ENCODE data around the gene N4BP2.

DNA sequence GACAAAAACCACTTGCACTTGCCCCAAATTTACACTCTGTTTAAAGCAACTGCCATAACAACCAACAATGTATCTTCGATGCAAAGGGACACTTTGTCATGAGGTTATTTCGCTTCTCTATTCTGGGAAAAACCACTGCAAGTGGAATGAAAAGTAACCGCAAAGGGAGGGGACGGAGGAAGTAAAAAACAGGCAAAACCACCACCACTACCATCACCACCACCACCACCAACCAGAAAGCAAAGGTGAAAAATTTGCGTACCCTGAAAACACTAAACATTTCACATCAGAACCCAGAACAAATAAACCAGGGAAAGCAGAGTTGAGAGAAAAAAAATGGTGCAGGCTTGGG lies 1.2 kb upstream of the N4BP2 start:
- TF ChIP-seq, protein P1, sequence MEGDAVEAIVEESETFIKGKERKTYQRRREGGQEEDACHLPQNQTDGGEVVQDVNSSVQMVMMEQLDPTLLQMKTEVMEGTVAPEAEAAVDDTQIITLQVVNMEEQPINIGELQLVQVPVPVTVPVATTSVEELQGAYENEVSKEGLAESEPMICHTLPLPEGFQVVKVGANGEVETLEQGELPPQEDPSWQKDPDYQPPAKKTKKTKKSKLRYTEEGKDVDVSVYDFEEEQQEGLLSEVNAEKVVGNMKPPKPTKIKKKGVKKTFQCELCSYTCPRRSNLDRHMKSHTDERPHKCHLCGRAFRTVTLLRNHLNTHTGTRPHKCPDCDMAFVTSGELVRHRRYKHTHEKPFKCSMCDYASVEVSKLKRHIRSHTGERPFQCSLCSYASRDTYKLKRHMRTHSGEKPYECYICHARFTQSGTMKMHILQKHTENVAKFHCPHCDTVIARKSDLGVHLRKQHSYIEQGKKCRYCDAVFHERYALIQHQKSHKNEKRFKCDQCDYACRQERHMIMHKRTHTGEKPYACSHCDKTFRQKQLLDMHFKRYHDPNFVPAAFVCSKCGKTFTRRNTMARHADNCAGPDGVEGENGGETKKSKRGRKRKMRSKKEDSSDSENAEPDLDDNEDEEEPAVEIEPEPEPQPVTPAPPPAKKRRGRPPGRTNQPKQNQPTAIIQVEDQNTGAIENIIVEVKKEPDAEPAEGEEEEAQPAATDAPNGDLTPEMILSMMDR (IDR thresholded peaks at IDR 0.05), result no peak
- TF ChIP-seq POLR2AphosphoS5 (IDR thresholded peaks at IDR 0.05), result no peak
- TF ChIP-seq POLR2A (IDR thresholded peaks at IDR 0.05; ENCODE audit: low read depth), result no peak

All from esophagus muscularis mucosa (tissue), 3 donors.